HFF-Myc (cell line): Measurements from ENCODE around the gene CLINT1.

Experiments used
- DNase-seq: peaks from one replicate; pipeline ENCODE4 v3.0.0-alpha.2; 2011; ENCODE audit warnings: low read depth; ENCODE audit errors: extremely low read depth
- H3K4me3 ChIP-seq: replicated peaks from 2 replicates; pipeline ENCODE4 v1.5.1; 2011; ENCODE audit warnings: low read depth, mild to moderate bottlenecking, control low read depth, low read length
- CTCF ChIP-seq: IDR thresholded peaks from 2 replicates; pipeline ENCODE4 v1.5.1; 2012; ENCODE audit warnings: mild to moderate bottlenecking, low read depth, low read length, control low read depth; ENCODE audit errors: missing control alignments

CLINT1 gene

GRCh38 chr5:157743163-157744050, 115.5 kb downstream of the CLINT1 start, which contains the start of gene LSM11:
Gene LSM11, plus strand, starts transcription at chr5:157743712. Its CDS starts 39 bp downstream, at chr5:157743751.
- H3K4me3 ChIP-seq: peak within 1 kb of the TSS; percentile 76
- peak; percentile 100 for TF ChIP-seq CTCF
- peak; percentile 38 for DNase-seq

- H3K4me3 ChIP-seq: no peak overlapping the region
- TF ChIP-seq CTCF: no peak
- no peak for DNase-seq
Measured at GRCh38 chr5:157741131-157741530, 117.8 kb downstream of the CLINT1 start.

GRCh38 chr5:157740229-157740610, 118.7 kb downstream of the CLINT1 start:
- TF ChIP-seq CTCF: peak; percentile 55
- DNase-seq: no peak
- no peak overlapping the region for H3K4me3 ChIP-seq

GRCh38 chr5:157739388-157740228, 119.3 kb downstream of the CLINT1 start:
- H3K4me3 ChIP-seq: no peak overlapping the region
- no peak for TF ChIP-seq CTCF
- no peak for DNase-seq

- no peak for DNase-seq
- H3K4me3 ChIP-seq: no peak overlapping the region
- TF ChIP-seq CTCF: no peak
Measured at GRCh38 chr5:157735991-157736390, 123.0 kb downstream of the CLINT1 start.
